HUES48 (cell line): ENCODE data around the gene IFNAR2.
A peak's percentile ranks its signal among the peaks of the same experiment; 100 is the strongest.

Experiments used
- H3K27ac ChIP-seq: one replicate; pipeline ENCODE4 v1.7.0; 2013; ENCODE audit warnings: low read depth, low read length, inconsistent platforms
- H3K27me3 ChIP-seq: 2 replicates; pipeline ENCODE4 v1.6.1; 2013; ENCODE audit warnings: mild to moderate bottlenecking, low read length; ENCODE audit not compliant: control insufficient read depth, insufficient read depth
- H3K36me3 ChIP-seq: 2 replicates; pipeline ENCODE4 v1.6.1; 2013; ENCODE audit warnings: low read length; ENCODE audit not compliant: control insufficient read depth, insufficient read depth
- H3K4me1 ChIP-seq: 2 replicates; pipeline ENCODE4 v1.6.1; 2013; ENCODE audit warnings: mild to moderate bottlenecking, low read length; ENCODE audit not compliant: control insufficient read depth, insufficient read depth
- H3K4me3 ChIP-seq: 2 replicates; pipeline ENCODE4 v1.5.1; 2013; ENCODE audit warnings: mild to moderate bottlenecking, low read depth, low read length
- H3K9ac ChIP-seq: 2 replicates; pipeline ENCODE4 v1.6.1; 2013; ENCODE audit warnings: mild to moderate bottlenecking, low read depth, low read length, moderate library complexity
- H3K9me3 ChIP-seq: 2 replicates; pipeline ENCODE4 v1.6.1; 2013; ENCODE audit warnings: low read length; ENCODE audit not compliant: control insufficient read depth, insufficient read depth

Gene IFNAR2

GRCh38 chr21:33229784-33230544 lies at the start of gene IFNAR2:
Gene IFNAR2, plus strand, starts transcription at chr21:33229938. Its CDS starts 11,985 bp downstream, at chr21:33241923.
- H3K4me3 ChIP-seq: peak within 1 kb of the TSS; percentile 89
- H3K4me1 ChIP-seq: peaks cover 16% of the 10 kb centered on the region
- peak within 1 kb of the TSS; percentile 72 for H3K9ac ChIP-seq
- peak within 1 kb of the TSS; percentile 85 for H3K27ac ChIP-seq
- no peaks in the 10 kb centered on the region for H3K36me3 ChIP-seq
- no peaks in the 10 kb centered on the region for H3K9me3 ChIP-seq
- peaks cover 12% of the 10 kb centered on the region; the same call in 1 of the 2 replicates for H3K27me3 ChIP-seq

GRCh38 chr21:33185852-33186251 lies 43.9 kb upstream of the IFNAR2 start:
- Histone ChIP-seq H3K4me1 (no peaks in the 10 kb centered on the region), H3K27me3 (no peaks in the 10 kb centered on the region), H3K27ac (no peak overlapping the region)

GRCh38 chr21:33187276-33187675 lies 42.5 kb upstream of the IFNAR2 start:
- Histone ChIP-seq H3K27me3 (no peaks in the 10 kb centered on the region), H3K9me3 (no peaks in the 10 kb centered on the region), H3K27ac (no peak overlapping the region), H3K4me3 (no peak overlapping the region), H3K4me1 (no peaks in the 10 kb centered on the region), H3K36me3 (no peaks in the 10 kb centered on the region), H3K9ac (no peak overlapping the region)

More at GRCh38 chr21:33185852-33186251, 43.9 kb upstream of the IFNAR2 start:
- no peak overlapping the region for H3K4me3 ChIP-seq
- H3K9me3 ChIP-seq: no peaks in the 10 kb centered on the region
- H3K9ac ChIP-seq: no peak overlapping the region
- H3K36me3 ChIP-seq: no peaks in the 10 kb centered on the region

- no peaks in the 10 kb centered on the region for H3K4me1 ChIP-seq
- H3K9ac ChIP-seq: no peak overlapping the region
- no peak overlapping the region for H3K27ac ChIP-seq
- no peaks in the 10 kb centered on the region for H3K27me3 ChIP-seq
- no peaks in the 10 kb centered on the region for H3K9me3 ChIP-seq
- H3K36me3 ChIP-seq: no peaks in the 10 kb centered on the region
- no peak overlapping the region for H3K4me3 ChIP-seq
Measured at GRCh38 chr21:33189237-33189636, 40.5 kb upstream of the IFNAR2 start.

GRCh38 chr21:33189824-33190223 lies 39.9 kb upstream of the IFNAR2 start:
- H3K9me3 ChIP-seq: no peaks in the 10 kb centered on the region
- no peak overlapping the region for H3K9ac ChIP-seq
- no peak overlapping the region for H3K27ac ChIP-seq
- H3K36me3 ChIP-seq: no peaks in the 10 kb centered on the region
- H3K4me3 ChIP-seq: no peak overlapping the region
- no peaks in the 10 kb centered on the region for H3K27me3 ChIP-seq
- H3K4me1 ChIP-seq: no peaks in the 10 kb centered on the region

- H3K4me3 ChIP-seq: peak overlapping the region; percentile 32; the same call in 1 of the 2 replicates
- H3K27me3 ChIP-seq: peaks cover 12% of the 10 kb centered on the region
- no peak overlapping the region for H3K27ac ChIP-seq
- no peaks in the 10 kb centered on the region for H3K36me3 ChIP-seq
- H3K4me1 ChIP-seq: peaks cover 5% of the 10 kb centered on the region
- H3K9ac ChIP-seq: no peak overlapping the region
- H3K9me3 ChIP-seq: no peaks in the 10 kb centered on the region
Measured at GRCh38 chr21:33196941-33197374, 32.8 kb upstream of the IFNAR2 start.

GRCh38 chr21:33197496-33197895 lies 32.2 kb upstream of the IFNAR2 start:
- Histone ChIP-seq H3K4me3 (no peak overlapping the region), H3K9ac (no peak overlapping the region), H3K36me3 (no peaks in the 10 kb centered on the region), H3K9me3 (no peaks in the 10 kb centered on the region), H3K27me3 (peaks cover 12% of the 10 kb centered on the region), H3K27ac (no peak overlapping the region), H3K4me1 (peaks cover 5% of the 10 kb centered on the region)

- Histone ChIP-seq H3K27ac (no peak overlapping the region), H3K9ac (no peak overlapping the region), H3K4me3 (no peak overlapping the region), H3K9me3 (no peaks in the 10 kb centered on the region), H3K36me3 (no peaks in the 10 kb centered on the region), H3K27me3 (peaks cover 12% of the 10 kb centered on the region), H3K4me1 (peaks cover 5% of the 10 kb centered on the region)
Measured at GRCh38 chr21:33198346-33199099, 31.2 kb upstream of the IFNAR2 start.

- Histone ChIP-seq H3K27me3 (peaks cover 12% of the 10 kb centered on the region), H3K27ac (no peak overlapping the region), H3K36me3 (no peaks in the 10 kb centered on the region), H3K9me3 (no peaks in the 10 kb centered on the region), H3K9ac (no peak overlapping the region), H3K4me1 (peaks cover 5% of the 10 kb centered on the region), H3K4me3 (no peak overlapping the region)
Measured at GRCh38 chr21:33199100-33199464, 30.7 kb upstream of the IFNAR2 start.

GRCh38 chr21:33199516-33200217 lies 30.1 kb upstream of the IFNAR2 start:
- no peak overlapping the region for H3K4me3 ChIP-seq
- H3K27me3 ChIP-seq: peaks cover 12% of the 10 kb centered on the region
- no peak overlapping the region for H3K27ac ChIP-seq
- H3K9me3 ChIP-seq: no peaks in the 10 kb centered on the region
- no peak overlapping the region for H3K9ac ChIP-seq
- no peaks in the 10 kb centered on the region for H3K36me3 ChIP-seq
- H3K4me1 ChIP-seq: peaks cover 5% of the 10 kb centered on the region
